Activated CD8-positive, alpha-beta memory T cell treated with anti-CD3 and anti-CD28 coated beads, Interleukin-2, amount 50 U/mL, for 24 hours (primary cell): ENCODE measurements around the gene BTBD16.
A peak's percentile ranks its signal among the peaks of the same experiment; 100 is the strongest.

Experiments
- DNase-seq: peaks from one replicate; pipeline ENCODE4 v3.0.0-alpha.2; 2020; ENCODE audit errors: extremely low read depth

The BTBD16 gene

DNA sequence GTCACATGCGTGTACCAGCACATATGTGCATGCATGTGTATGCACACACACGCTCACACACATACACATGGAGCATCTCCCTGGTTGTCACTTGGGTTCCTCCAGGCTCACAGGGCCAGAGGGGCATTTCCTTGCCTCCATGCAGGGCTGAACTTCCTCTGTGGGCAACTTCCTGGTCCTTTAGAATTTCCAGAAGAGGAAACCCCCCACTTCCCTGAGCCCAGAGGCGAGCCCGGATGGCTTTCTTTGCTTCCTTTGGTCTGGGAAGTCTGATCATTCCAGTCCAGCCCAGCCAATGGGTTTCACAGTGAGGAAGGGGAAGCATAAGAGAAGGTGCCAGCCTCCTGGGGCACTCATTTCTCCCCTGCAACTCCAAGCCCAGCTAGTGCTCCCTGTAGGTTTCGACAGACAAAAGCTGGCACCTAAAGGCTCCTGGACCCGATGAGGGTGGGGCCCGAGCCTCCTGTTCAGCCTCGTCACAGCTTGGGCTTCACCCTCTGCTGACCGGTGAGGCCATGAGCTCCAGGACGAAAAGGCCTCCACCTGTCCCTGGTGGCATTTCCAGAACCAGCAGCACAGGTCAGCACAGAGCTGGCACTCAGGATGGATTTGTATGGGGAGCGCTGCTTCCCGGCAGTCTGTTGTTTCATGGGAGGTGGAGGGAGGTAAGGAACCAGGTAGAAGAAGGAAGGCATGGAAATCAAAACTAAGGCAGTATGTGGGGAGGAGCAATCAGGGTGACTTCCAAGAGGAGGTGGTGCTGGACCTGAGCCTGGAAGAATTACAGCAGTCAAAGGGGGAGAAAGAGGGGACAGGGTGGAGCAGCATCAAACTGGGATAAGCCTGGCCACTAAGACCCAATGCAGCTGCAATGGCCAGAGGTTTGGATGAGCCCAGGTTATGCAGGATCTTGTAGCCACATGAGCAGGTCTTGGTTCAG, 23.7 kb downstream of the BTBD16 start:
- no peak for DNase-seq

DNA sequence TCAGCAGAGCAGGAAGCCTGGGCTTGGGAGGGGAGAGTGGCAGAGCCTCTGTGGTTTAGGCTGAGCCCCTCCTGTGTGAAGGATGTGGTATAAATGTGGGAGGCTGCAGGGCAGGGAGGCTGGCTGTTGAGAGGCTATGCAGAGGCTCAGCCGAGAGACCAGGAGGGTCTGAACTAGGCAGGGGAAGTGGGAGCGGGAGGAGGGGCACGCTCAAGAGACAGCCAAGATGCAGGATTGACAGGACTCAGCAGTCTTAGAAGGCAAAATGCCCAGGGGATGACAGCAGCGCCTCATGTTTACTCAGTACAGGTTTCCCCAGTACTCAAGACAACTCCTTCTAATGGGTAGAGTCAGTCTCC, 24.3 kb downstream of the BTBD16 start:
- no peak for DNase-seq

DNA sequence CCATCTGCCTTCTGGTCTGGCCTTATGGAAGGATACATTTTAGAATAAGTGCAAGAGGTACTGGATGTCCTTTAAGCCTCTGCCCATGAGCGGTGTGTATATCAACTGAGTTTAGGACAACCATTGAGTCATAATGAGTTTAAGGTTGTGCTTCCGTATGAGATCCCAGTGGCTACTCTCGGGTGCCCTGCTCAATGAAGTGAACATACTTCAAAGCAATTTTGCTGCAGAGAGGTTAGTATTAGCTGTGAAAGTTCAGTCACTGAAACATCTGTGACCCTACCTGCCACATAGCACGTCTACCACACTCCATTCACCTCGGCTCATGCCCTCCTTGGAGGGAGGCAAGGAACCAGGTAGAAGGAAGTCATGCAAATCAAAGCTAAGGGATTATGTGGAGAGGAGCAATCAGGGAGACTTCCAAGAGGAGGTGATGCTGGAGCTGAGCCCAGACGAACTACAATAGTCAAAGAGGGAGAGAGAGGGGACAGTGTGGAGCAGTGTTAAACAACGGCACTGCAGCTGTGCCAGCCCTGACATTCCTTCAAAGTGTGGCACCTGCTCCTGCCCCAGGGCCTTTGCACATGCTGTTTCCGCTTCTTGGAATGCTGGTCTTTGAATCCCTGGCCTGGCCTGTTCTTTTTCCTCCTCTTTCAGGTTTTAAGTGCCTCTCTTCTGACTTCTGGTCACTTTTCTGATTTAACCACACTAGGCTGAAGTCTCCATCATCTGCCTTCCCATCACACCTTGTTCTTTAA, 25.4 kb downstream of the BTBD16 start:
- no peak for DNase-seq

DNA sequence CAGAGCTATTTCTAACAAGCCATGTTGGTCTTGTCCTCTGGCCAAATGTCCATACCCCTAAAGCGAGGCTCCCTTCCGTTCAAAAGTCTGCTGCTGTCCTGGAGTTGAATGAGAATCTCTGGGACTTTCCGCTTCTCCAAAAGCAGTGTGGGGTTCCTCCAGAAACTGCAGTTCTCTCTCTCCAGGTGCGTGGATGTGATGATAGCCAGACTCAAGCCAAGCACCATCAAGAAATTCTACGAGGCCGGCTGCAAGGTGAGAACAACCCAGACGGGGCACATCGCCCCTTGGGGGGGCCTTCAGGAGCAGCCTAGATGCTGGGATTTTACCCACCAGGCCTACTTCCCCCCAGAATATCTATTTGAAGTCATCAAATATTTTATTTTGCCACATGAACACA, 26.5 kb downstream of the BTBD16 start:
- no peak for DNase-seq

DNA sequence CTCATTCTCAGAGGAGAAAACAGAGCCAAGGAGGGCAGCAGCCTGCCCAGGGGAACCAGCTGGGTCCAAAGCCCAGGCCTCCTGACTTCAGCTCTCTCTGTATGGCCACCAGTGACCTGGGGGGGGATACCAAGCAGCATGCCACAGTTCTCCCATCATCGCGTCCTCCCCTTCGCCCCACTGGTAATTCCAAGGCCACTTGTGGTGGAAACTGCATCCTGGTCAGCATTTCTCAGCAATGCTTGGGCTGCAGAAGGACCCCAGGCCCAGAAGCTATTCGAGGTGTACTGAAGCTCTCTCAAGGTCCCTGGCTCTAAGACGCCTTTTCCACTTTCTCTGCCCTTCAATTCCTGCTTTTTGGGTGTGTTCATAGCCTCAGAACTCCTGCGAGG, 27.1 kb downstream of the BTBD16 start:
- DNase-seq, result no peak

DNA sequence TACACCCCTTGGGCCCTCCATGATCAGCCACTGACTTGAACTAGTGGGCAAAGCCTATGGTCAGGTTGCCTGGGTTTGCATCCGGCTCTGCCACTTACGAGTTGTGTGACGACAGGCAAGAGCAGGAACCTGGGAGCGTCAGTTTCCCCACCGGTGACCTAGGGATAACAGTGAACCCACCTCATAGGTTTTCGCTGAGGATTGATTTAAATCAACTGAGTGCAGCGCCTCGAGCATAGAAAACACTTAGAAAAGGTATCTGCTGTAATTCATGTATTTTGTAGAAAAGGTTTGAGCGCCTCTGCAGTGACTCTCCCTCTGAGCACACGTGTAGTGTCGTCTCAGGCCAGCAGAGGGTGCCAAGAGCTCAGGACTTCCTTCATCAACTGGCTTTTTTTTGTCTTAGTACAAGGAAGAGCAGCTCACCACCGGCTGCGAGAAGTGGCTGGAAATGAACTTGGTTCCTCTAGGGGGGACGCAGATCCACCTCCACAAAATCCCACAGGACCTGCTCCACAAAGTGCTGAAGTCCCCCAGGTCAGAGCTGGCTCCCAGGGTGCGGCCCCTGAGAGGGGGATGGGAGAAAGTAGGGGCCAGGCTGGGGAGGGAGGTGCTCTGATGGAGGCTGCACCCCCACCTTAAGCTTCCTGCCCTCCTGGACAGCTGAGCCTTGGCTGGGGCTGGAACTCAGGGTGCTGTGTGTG, 27.7 kb downstream of the BTBD16 start:
- DNase-seq, result peak; percentile 23

DNA sequence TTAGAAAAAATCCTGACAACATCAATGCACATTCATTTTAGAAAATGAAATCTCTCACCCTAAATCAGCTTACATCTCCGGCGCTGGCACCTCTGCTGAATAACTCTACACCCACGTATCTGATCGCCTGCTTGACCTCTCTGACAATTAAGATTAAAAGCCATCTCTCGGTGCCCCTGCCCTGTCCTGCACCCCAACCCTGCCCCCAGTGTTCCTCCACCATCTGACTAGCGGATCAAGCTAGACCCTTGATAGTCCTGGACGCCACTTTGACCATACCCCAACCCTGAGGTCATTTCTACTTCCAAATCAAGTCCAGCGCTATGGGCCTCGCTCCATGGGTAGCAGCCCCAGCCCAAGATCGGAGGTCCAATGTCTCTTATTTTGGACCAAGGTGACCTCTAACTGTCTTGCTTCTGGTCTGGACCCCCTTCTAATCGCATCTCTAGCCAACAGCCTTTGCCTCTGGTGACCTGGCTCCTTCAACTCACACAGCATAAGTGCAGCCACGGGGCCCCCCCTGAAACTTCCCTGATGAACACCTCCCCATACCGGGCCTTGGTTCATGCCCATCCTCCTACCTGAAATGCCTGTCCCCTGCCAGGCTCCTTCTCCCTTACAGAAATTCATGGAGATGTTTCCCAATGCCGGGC, 28.5 kb downstream of the BTBD16 start:
- no peak for DNase-seq

DNA sequence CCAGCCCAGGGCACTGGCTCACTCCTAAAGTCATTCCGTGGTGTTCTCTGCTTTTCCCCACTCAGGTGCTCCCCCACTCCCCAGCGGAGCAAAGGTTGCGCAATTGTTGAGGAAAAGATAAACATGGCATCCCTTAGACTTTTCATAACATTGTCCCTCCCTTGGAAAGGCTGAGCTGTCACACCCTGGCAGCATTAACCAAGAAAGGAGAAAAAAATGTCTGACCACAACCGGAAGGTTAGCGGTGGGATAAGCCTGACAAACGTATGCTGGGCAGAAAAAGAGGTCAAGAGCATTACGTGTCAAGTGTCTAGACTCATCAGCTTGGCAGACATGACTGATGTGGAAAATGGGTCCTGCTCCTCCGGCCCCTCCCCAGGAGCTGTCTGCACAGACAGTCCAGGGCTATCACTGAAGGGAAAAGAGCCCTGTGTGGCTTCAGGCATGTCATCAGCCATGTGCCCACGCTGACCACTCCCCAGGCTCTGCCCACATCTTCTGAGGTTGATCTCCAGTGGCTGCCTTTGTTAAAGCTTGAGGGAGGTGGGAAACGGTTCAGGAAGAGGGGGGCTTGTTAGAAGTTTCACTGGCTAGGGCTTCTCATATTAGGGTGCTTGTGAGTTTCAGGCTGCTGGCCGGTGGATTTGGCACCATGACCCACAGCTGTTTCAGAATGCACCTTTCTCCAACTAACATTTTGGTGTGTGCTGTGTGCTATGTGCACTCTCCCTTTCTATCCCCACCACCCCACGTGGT, 30.1 kb downstream of the BTBD16 start:
- DNase-seq, result no peak

DNA sequence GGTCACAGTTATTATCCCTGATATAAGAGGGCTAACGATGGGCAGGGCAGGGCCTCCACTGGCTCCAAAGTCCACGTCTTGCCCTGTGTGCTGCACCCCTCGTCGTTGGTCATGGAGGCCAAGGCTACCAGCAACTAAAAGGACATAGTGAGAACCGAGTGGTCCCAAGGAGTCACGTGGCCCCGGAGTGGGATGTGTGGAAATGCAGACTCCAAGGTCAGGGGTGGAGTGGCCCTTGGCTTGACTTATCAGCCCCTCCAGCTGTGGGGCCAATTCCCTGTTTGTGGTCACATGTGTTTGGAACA, 30.7 kb downstream of the BTBD16 start:
- DNase-seq, result no peak

DNA sequence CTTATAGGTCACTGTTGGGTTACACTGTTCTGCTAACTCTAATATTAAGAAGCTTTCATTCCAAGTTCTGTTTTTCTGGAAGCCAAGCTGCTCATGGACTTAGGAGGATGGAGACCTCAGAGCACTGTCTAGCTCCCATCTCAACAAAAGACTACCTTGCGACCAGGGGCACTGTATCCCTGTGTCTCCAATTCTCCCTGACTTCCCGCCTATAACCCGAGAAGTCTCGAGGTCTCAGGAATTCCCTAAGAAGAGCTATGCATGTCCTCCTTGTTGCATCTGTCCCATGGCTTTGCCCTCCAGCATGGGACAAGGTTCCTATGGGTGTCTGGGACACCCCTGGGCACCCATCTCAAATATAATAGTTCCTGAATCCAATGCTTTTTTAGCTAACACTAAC, 31.2 kb downstream of the BTBD16 start:
- DNase-seq, result no peak

DNA sequence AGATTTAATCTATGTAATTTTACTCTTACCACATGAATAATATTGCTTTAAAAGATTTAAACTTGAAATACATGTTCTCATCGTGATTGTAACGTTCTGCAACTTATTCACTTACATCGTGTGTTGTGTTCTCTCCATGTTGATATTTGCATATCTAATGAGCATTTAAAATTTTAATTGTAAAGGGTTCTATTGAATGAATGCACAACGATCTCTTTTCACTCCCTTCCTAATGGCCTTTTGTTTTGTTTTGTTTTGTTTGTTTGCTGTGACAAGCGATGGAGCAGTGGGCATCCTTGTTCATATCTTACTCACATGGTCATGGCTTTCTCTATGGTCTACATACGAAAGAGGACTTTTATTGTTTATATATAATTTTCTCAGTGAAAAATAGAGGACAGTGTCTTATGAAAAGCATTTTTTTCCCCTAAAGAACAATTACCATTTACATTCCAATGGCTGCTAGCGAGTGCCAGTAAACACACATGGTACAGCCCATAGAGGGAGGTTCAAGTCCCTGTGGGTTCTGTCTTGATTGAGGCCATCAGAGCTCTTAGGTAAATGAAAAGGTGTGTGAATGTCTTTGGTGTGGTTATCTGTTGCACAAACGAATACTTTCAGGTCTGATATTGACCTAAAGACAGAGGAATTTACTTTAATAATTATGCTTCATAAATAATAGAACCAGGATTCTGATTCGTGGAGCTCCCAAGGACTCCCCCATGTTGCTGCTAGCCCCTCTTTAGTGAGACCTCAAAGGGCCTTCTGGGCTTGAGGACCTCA, 32.4 kb downstream of the BTBD16 start:
- no peak for DNase-seq

DNA sequence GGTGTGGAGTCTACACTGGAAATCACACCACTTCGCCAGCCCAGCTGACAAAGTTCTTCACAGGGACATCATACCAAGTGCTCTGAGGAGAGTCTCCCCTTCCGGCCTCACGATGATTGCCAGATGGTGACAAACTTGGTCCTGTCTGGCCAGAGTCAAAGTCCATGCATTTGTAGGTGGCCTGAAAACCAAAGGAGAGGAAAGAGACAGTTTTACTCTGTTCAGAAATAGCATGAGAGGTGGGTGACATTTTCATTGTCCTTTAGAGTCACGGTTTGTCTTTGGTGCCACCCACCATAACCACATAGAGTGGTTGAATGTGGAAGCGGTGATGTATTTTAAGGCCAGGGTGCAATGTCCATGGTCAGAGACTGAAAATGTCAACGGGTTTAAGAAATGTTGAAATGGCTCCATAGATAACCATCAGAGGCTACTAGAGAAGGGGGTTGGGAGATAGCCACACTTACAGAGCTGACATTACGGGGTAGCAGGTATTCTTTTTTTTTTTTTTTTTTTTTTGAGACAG, 33.0 kb downstream of the BTBD16 start:
- DNase-seq, result no peak

DNA sequence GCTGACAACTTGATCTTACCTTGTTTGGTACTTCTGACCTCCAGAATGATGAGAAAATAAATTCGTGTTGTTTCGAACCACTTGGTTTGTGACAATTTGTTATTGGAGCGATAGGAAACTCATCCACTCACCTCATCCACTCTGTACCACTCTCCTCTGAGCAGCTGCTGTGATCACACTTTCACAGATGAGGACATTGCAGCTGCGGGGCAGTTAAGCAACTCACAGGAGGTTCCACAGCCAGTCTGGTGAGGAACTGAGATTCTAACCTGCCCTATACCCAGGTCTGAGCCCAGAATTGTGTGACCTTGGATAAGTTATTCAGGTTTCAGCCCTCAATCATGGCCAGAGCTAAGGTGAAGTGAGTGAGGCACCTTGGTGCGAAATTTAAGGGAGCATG, 35.2 kb downstream of the BTBD16 start:
- no peak for DNase-seq

DNA sequence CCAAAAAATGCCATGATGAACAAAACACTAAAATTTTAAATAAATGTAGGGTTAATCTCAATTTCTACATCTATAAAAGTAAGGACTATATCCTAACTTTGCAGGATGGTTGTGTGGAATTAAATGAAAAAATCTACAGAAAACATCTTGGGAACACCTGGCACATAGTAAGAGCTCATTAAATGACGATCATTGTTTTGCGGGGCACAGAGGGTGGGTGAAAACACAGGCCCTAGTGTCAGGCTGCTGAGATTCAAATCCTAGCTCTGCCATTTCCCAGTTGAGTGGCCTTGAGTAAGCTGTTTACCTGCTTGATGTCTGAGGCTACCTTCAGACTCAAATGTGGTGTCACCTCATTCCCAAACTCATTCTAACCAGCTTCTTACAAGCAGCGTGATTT, 35.6 kb downstream of the BTBD16 start:
- no peak for DNase-seq

DNA sequence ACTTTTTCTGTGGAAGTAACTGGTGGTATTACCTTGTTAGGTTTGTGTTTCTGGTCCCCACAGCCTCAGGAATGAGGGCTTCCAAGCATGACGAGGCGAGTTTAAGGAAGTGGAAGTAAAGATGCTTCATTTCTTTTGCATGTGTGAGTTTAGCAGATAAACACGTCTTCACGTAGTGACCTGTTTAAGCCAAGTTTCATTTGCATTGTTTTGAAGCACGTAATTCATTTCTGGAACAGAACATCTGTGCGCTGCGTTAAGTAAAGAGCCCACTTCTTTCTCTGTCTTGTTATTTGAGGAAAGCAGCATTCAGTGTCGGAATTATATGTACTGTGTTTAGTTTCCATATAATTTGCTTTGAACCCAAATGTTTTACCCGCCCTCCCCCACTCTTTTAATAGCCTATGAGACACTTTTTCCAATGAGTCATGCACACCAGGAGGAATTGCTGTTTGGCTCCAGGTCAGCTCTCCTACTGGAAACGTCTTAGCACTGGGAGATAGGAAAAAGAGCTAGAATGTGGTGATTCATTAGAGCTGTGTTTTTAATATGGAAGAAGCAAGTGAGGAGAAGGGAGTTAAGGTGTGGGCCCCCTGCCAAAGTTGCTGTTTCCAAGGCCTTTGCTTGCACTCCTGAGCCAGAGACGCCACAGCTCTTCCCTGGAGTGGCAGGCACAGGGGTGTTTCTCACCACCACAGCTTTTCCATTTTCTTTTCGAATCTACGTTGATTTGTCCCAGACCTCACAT, 36.7 kb downstream of the BTBD16 start:
- DNase-seq, result no peak

DNA sequence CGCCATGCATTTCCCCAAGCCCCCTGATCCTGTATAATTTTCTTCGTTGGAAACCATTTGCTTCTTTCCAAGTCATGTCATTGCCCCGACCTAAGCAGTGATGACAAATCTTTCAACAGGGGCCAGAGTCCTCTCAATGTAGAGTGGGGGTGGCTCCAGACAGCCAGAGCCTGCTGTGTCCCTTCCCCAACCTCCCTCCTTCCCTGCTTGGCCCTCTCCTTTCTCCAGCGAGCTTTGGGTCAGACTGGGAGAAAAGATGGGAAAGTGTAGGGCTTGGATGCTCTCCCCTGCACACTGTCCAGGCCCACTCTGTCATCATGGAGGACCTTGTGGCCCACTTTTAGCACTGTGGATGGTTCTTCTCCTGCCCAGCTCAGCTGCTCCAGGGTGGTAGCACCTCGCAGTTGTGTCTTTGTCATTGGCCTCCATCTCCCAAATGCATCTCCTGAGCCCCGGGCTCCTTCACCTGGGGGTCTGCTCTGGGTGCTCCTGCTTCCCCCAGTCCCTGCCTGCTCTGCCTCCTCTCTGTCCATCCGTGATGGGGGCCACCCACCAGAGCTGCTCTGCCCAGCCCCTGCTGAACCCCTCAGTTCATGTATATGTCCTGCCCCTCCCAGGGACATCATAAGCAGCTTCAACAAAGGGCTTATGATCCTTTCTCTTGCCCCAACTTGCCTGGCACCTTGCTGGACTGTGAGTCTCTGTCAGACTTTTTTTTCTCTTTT, 37.5 kb downstream of the BTBD16 start:
- DNase-seq, result no peak

DNA sequence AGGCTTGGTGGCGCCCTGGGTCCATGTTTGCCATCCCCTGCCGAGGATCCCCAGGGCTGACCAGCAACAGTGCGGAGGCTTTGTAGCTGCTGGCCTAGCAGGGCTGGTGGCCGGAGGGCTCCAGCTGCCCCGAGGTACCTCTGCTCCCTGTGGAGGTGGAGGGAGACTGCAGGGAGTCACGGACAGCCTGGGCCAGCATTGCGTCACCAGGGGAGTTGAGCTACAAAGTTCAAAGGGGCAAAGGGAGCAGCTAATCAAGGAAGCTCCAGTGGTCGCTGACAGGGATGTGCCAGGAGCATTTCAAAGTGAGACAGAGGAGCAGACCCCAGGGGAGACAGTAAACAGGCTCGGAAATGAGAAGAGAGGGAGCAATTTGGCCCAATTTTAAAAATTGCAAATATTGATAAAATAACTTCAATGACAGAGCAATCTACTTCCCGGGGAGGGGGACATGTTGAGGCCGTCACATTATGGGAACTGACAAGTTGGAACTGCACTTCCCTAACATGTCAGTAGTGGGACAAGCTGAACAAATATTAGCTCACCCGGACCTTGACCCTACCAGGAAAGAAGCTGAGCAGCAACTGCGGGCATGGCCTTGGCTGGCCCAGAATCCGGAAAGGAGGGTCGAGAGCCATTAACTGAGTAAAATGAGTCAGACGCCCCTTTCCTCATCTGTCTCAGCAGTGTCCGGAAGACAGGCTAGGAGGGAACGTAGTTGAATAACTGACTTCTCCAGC, 39.4 kb downstream of the BTBD16 start:
- DNase-seq, result no peak

DNA sequence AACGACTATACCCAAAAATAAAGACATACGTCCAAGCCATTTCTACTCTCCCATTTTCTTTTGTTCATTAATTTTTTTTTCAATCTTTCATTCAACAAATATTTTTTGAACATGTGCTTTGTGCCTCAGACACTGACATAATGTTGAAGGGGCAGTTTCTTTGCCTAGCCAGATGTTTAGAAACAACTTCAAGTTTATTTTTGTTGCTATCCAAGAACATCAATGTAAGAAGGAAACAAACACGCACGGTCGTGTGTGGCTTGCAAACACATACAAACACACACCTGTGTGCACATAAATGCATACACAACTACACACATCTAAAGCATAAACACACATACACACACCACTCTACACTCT, 39.9 kb downstream of the BTBD16 start:
- DNase-seq, result no peak
